ENCODE measurements around the gene TUT1.
A peak's percentile ranks its signal among the peaks of the same experiment; 100 is the strongest.
"Not testable (repeated sequence)": the region's sequence is repeated elsewhere in the genome, so short reads cannot be mapped to it uniquely, and the experiment has no call there.

The TUT1 gene

DNA sequence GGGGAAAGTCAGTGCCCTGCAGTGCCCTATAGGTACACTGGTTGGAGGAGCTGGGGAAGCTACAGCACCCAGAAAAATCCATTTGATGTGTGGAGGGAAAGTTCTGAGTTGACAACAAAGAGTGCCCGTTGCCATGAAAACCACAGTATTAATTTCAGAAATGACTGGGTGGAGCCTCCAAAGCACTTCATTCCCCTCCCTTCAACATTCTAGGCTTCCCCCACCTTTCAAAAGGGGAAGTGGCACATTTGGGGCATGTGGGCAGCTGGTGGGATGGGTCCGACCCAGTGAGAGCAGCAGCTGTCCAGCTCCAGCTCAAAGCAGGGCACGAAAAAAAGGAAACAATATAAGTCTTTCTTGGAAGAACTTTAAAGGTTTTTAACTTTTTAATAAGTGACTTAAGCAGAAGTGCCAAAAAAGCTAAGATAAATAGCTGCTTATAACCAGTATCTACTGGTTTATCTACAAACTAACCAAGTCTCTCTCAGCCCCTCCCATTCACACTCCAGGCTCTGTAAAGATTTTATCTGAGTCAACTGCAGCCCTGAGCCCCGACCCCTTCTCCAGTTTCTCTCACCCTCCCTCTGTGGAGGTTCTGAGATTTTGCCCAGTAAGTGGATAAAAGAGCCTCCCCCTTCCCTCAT is 35.7 kb downstream of the TUT1 start:
- peak; percentile 56 for DNase-seq

DNA sequence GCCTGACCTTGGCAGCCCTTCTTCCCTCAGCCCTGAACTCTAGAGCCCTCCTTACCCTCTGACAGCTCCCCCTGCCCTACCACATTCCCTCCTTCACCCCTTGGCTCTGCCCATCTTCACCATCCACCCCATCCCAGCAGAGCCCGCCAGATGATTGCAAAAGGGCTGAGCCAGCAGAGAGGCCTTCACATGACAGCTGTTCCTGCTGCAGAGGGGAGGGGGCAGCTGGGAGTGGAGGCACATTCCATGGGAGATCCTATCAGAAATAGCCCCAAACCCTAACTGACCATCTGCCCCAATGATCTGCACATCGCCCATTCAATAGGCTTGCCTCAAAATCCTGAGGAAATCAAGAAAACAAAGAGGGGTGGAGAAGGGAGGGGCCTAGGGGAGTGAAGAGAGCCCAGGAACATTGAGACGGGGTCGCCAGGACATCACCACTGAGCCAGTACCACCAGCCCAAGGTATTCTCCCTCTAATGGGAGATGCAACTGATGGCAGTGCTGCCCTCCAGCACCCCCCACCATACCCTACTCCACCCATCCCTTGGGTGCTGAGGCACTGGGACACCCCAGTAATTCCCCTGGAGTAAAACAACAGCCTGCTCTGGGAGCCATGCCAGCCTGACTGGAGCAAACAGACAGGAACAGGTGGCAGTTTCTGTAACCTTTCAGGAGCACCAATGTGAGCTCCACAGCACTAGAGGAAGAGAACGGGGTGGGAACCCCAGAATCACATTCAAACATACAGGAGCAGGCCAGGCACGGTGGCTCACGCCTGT is 36.7 kb downstream of the TUT1 start:
- no peak for DNase-seq

DNA sequence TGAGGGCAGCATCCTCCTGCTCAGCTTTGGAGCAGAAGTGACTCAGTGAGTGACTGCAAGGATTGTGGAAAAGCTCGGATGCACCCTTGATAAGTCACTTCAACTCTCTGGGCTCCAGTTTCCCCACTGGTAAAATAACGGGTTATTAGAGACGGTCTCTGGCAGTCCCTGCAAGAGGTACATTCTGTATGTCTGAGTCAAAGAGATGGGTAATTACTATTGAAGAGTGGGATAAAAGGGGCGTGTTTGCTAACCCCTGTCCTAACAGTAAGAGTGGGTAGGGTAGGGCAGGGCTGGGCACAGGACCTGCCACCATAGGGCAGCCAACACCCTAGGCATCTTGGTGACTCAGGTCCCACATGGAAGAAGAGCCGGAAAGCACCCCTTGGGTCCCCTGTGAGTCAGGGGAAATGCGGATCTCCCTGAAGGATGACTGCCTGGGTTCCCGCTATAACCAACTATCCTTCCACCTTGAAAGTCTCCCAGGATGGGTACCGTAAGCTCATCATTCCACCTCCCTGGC is 37.4 kb downstream of the TUT1 start:
- no peak for DNase-seq

DNA sequence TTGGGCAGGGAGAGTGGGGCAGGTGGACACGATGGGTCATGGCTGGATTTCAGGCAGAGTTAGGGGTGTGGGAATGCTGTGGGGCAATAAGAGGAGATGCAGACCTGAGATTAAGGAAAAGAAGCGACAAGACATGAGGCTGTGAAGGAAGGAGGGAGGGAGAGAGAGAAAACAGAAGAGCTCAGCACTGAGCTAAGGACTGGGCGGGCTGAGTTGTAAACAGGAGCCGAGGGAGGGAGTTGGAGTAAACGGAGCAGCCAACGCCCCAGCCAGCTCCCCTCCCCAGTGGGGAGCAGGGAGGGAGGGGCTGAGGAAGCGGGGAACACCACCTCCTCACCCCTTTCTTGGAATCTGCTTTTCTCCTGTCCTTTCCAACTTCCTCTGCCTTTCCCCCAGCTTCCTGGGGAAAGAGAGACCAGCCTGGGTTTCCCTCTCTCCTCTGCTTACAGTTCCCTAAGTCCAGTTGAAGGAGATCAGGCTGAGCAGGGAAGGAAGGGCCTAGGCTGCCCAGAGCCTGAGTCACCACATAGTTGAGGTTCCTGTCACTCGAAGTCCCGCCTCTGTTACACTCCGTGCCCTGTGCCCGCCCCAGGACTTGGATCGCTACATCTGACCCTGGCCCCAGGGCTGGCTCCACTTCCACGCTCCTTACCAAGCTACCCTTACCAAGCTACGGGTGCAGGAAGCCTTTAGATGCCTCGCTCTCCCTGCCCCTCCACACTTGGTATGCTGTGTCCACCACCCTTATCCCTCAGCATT is 38.1 kb downstream of the TUT1 start:
- DNase-seq: no peak

DNA sequence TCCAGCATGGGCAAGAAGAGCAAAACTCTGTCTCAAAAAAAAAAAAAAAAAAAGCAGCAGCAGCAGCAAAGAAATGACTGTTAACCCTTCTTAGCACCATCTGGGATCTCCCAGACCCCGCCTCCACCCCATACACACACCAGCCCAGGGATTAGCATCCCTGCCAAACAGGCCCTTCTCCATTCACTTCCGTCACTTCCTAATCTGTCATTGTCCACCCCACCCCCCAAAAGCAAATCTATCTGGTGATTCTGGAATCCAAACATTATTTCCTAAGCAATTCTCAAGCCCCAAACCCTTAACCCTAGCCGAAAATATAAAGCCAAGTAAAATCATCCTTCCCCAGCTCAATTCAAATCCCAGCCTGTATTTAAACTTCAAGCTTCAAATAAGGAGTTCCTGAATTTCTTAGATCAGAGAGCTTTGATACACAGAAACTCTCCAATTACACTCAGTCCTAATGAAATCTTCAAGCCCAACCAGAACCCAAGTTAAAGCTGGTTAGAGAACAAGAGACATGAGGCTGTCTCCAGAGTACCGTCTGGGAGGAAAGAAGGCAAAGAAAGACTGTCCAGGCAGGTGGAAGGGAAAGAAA is 38.7 kb downstream of the TUT1 start:
- DNase-seq: no peak

DNA sequence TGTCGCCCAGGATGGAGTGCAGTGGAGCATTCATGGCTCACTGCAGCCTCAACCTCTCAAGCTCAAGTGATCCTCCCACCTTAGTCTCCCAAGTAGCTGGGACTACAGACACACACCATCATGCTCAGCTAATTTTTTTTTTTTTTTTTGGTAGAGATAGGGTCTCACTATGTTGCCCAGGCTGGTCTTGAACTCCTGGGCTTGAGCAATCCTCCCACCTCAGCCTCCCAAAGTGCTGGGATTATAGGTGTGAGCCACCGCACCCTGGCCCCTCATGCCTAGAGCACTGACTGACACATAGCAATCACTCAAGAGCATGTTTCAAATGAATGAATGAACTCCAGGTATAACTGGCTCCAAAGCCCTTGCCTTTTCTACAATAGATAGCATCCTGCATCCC is 40.8 kb downstream of the TUT1 start:
- DNase-seq: not testable (repeated sequence)

DNA sequence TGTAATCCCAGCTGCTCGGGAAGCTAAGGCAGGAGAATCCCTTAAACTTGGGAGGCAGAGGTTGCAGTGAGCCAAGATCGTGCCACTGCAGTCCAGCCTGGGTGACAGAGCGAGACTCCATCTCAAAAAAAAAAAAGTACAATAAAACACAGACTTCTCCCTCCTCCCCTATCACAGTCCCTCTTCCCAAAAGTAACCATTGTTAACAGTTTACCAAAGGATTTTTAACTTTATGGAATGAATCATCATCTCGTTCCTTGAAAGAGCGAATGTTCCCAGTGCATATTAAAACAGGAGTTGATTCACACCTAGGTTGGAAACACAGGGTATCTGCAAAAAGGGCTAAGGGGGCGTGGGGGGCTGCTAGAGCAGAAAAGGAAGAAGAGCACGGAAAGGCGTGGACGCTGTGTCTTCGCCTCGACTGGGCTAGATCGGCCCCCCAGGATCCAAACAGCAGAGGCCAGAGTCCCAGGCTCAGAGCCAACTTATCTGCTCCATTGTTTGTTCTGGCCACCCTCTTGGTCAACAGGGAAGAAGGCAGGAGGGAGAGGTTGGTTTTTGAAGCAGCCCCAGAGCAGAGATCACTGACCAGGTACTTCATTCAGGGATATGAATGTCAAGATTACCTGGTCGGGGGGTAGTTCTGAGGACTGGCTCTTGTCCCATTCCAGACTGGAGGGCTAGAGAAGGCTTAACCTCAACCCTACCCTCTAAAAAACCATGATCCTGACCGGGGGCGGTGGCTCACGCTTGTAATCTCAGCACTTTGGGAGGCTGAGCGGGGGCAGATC is 42.6 kb downstream of the TUT1 start:
- DNase-seq: no peak

DNA sequence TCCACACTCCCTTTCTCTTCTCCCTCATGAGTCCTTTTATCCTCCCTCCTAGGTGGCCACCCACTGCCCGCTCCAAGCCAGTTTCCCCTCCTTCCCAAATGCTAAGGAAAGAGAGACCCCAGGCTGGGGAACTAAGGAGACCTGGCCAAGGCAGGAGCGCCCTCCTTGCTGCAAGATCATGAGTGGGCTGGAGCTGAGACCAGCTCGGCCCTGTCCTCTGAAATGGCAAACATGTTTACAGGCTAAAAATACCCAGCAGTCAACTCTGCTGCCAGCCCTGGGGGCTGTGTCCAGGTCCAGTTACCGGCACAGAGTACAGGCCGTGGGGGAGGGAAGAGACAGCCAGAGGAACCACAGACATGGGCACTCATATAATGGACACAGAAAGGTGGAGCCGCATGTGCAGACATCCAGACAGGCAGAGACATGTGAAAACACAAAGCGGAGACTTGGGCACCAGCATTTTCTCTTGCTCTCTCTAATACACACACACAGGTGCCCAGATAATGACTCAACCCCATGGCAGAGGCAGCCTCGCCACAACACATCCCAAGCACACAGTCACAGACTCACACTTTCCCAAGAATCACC is 43.5 kb downstream of the TUT1 start:
- no peak for DNase-seq

DNA sequence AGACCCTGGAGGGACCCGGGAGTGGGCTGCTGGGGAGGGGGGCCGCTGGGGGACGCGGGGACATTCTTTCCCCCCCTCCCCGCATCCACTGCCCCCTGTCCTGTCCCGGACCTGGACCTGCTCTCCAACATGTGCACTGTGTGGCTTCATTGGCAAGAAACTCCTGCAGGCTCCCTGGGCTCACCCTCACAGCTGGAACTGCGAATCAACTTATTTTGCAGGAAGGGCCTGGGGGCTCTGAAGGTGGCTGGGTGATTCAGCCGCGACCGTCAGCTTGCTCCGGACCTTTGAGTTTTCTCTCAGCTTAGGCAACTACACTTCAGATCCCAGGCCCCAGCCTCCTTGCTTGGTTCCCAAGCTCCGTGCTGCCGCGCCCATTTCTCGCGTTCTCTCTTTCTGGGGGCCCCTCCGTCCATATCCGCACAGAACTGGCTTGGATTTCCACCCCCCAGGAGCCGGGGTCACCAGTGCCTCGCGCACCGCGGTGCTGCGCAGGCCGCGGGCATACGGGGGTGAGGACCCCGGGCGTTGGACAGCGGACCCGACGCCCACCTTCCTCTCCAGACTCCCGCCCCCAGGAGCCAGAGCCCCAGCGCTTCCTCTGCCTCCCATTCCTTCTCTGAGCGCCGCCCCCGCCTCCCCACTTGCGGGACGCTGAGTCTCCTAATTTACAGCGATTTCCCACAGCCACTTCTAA is 44.2 kb downstream of the TUT1 start:
- no peak for DNase-seq

DNA sequence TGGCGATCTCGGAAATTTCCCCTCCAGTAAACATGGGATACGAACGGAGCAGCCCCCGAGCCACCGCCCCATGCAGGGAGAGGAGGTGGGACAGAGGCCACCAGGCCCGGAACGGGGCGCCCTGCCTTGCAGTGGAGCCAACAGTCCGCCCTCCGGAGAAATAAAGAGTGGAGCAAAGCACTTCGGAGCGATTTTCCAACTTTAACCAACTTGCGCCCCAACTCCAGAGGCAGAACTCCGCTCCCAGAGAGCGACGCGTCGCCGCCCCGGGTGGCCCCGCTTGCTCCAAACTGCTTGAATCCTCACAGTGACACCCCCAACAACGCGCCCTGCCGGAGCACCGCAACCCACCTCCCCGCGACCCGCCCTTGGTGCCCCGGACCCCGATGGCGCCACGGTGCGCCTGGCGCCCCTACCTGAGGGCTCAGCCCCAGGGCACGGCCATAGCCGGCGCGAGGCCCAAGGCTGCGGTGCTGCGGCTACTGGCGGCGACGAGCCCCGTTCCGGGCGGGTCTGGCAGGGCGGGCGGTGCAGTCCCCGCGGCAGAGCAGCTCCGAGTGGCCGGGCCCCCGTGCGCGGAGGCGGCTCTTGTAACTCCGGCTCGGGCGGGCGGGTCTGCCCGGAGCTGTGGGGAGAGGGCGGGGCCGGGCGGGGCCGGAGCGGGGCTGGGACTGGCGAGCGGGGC is 44.9 kb downstream of the TUT1 start, which contains the start of gene AHNAK:
AHNAK (minus strand) TSS at position 563 of the 685 bp plus-strand sequence. CDS start 10,708 bp downstream, outside the sequence.
- peak; percentile 59 for DNase-seq

DNA sequence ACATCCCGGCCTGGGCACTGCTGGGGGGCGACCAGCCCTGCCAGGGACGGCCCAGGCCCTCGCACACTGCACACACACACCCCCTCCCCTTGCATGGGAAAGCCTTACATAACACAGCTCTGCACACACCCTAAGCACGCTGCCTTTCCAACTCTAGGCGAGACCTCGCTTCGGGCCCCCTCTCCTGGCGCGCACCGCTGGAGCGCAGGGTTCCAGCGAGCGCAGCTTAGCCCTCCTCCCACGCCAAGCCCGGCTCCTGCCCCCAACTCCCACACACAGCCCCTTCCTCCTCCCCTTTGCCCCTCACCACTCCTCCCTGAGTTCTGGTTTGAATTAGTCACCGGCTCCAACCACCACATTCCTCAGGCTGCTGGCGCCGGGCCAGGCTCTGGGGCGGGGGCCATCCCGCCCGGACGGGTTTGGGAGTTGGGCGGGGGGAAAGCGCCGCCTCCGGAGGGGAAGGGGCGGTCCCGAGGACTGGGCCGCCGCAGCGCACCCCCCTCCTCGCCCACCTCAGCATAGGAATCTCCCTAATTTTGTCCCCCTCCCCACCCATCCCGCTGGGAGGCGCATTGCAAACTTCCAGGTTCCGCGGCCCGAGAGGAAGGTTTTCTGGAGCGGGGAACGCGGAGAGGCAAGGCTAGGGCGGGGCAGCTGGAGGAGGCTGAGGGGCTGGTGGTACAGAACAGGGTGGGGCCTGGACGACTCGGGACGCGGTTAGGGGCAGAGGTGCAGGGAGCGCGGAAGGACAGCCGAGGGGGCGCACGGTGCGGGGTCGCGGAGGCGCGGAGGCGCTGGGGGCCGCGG is 45.7 kb downstream of the TUT1 start:
- DNase-seq: no peak

DNA sequence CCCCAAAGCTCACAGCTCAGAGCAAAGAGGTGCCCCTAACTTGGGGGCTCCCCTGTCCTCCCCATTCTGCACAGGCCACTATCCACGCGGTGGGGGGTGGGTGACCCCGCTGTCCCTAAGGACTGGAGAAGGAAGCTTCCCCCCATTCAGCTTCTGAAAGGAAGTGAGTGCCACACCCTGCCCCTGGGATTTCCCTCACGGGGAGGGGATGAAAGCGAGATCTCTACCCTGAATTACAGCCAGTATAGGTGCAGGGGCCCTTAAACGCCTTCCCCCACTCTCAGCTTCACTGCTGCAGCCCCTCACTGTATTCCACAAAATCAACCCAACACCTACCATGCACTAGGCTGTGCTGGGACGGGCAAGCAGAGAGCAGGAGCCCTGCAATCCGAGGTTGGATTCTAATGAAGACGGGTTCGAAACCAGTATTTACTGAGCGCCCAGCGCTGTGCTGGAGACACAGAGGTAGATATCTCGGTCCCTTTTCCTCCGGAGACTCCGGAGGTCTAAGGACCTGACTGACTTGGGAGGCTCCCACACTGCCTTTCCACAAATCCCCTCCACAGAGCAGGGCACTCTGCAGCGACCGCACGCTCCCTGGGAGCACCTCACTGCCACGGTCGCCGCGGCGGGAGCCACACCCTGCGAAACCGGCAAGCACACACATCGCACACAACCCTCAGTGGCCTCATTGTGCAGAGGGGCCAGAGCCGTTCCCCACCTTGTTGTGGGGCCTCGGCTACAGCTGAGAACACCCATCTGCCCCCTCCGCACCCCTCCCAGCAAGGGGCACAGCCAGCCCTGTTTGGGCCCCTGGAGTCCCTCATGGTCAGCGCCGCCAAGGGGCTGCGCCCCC is 46.5 kb downstream of the TUT1 start:
- DNase-seq: no peak

DNA sequence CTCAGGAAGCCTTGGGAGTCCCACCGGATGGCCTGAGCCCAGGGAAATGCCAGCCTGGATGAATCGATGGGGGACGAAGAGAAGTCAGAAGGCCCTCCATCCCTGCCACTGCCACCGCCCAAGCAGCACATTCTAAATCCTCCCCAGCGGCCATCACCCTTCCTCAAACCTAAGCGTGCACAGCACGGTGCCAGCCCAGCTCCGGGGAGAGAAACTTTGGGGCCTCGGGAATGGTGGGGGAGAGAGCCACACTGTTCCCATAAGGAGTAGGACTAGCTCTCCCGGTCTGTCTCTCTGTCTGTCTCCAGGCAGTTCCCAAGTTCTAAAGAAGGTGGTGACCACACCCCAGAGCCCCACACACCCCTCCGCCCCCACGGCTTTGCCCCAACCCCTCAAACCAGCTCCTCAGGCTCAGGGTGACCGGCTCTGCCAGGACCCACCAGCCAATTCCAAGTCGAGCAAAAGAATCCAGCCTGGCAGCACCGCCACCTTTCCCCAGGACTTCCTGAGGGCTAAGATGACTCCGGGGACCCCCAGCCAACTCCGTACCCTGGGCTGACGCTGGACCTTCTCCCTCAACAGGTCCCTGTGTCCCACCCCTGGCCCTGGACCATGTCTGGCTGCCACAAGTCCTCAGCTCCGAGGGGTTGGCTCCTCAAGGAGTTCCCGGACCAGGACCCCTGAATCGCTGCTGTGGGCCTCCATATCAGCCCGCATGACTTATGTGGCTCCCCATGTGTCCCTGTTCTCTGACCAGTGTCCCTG is 47.5 kb downstream of the TUT1 start:
- no peak for DNase-seq

DNA sequence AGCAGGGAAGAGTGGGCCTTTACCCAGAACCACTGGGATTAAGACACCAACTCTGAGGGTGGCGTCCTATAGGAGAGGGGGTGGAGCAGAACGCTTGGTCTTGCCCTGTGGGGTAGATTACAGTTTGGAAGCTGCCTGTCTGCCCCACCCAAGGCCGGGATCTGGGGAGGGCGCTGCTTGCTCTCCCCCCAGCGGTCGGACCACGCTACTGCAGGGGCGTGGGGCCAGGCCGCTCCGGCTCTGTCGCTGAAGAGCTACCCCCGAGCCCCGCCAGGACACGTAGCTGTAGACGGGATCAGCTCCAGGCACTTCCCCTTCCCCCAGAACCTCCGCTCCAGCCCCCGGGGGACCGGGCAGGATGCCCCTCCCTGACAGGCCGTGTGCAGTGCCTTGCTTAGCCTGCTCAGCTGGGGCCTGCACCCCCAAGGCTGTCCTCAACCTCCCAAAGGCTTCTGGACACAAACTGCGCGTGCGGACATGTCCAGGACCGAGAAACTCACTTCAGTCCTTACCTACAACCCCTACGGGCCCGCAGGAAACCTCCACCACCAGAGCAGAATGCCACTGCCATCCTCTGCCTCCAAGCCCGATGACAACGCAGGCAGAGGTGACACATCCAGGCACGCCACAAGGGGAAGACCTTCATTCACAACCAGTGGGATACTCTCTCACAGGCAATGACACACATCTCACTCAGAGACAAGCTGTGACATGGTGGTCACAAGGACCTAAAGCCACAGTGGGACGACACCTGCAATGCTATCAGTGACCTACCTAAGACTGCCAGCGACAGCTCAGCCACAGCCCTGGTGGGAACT is 48.4 kb downstream of the TUT1 start:
- peak; percentile 82 for DNase-seq

DNA sequence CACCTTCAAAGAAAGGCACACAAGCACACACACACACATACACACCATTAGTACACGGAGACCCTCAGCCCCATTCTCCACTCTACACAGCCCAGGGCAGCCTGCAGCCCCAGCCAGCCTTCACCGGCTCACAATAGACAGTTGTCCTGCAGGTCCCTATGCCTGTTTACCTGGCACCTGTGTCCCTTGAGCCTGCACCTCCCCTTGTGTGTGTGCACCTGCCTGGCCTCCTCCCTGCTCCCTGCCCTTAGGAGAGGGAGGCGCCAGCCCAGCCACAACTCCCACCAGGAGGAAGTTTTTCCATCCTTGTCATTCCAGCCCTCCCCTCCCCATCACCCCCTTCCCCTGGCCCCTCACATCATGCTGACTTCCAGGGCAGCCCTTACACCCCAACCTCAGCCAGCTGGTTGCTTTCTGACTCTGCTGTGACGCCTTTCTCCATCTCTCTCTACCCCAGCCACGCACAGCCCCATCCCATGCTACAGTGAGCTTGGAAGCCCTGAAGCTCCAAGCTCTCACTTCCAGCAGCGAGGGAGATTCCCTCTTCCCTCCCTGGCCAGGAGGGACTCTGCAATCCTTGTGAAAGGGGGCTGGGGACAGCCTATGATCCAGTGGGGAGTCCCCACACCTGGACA is 49.1 kb downstream of the TUT1 start:
- DNase-seq: no peak

All from stimulated activated CD4-positive, alpha-beta T cell treated with anti-CD3 and anti-CD28 coated beads, Interleukin-1b, Interleukin-23, amount 100 ng/mL, for 48 hours (primary cell).